IPS-18c (cell line): ENCODE measurements around the gene CATSPER3.

Source experiments
- H3K4me3 ChIP-seq: 2 replicates; pipeline ENCODE4 v1.7.0; 2013; ENCODE audit warnings: low read depth, mild to moderate bottlenecking, low read length, moderate library complexity; ENCODE audit not compliant: insufficient read depth
- H3K9me3 ChIP-seq: one replicate; pipeline ENCODE4 v1.6.1; 2013; ENCODE audit warnings: mild to moderate bottlenecking, low read length, moderate library complexity; ENCODE audit not compliant: control insufficient read depth, insufficient read depth

CATSPER3 gene

DNA sequence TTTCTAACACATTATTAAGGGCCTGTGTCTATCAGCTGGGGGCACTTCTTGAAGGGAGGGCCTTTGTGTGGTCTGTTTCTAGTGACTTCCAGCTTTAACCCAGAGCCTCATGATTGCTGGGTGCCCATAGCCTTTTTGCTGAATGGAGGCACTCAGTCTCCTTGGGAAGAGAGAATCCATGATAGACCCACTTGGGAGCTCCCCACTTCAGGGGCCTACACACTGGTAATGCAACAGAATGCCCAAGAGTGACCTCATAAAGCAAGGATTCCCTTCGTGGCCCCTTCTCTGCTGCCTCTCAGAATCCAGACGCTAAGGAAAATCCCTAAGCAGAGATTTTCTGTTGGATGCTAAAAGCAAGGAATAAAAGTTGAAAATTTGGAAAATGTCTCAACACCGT lies at the start of gene CATSPER3:
Gene CATSPER3, plus strand, starts transcription at position 301 of the 400 bp plus-strand sequence. Its CDS starts 85 bp downstream, at position 386.
- H3K9me3 ChIP-seq, result no peaks in the 10 kb centered on the region

DNA sequence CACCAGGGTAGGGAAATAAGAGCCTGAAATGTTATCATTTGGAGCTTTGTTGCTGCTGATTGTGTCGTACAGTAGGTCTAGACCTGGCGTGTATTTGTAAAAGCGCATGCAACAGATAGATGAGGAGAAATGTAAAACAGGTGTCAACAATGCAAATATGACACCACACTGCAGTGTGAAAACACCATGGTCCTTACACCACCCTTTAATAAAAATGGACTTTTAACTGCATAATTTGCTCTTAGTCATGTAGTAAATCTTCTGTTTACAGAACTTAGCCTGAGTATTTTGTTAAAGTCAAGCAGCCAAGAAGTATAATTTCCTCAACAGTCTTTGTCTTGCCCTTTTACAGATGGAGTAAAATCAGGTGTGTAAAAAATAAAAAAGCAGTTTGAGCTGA lies 48.8 kb upstream of the CATSPER3 start:
- peaks cover 2% of the 10 kb centered on the region for H3K9me3 ChIP-seq
- no peak overlapping the region for H3K4me3 ChIP-seq

More for the DNA sequence above, at the start of gene CATSPER3:
- no peak within 1 kb of the TSS for H3K4me3 ChIP-seq

- Histone ChIP-seq H3K9me3 (peaks cover 2% of the 10 kb centered on the region), H3K4me3 (no peak overlapping the region)
Observed at GRCh38 chr5:134920848-134921575, 46.7 kb upstream of the CATSPER3 start.

DNA sequence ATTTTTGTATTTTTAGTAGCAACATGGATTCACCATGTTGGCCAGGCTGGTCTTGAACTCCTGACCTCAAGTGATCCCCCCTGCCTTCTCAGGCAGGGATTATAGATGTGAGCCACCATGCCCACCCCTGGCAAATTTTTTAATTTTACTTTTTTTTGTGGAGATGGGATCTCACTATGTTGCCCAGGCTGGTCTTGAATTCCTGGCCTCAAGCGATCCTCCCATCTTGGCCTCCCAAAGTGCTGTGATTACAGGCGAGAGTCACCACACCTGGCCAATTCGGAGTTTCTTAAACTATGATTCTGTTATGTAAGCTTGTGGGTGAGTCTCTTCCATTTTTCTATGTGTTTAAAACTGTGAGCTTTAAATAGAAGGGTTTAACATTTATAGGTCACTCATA lies 35.2 kb upstream of the CATSPER3 start:
- Histone ChIP-seq H3K9me3 (no peaks in the 10 kb centered on the region), H3K4me3 (no peak overlapping the region)

- no peaks in the 10 kb centered on the region for H3K9me3 ChIP-seq
- H3K4me3 ChIP-seq, result no peak overlapping the region
Observed at GRCh38 chr5:134934202-134934601, 33.5 kb upstream of the CATSPER3 start.

DNA sequence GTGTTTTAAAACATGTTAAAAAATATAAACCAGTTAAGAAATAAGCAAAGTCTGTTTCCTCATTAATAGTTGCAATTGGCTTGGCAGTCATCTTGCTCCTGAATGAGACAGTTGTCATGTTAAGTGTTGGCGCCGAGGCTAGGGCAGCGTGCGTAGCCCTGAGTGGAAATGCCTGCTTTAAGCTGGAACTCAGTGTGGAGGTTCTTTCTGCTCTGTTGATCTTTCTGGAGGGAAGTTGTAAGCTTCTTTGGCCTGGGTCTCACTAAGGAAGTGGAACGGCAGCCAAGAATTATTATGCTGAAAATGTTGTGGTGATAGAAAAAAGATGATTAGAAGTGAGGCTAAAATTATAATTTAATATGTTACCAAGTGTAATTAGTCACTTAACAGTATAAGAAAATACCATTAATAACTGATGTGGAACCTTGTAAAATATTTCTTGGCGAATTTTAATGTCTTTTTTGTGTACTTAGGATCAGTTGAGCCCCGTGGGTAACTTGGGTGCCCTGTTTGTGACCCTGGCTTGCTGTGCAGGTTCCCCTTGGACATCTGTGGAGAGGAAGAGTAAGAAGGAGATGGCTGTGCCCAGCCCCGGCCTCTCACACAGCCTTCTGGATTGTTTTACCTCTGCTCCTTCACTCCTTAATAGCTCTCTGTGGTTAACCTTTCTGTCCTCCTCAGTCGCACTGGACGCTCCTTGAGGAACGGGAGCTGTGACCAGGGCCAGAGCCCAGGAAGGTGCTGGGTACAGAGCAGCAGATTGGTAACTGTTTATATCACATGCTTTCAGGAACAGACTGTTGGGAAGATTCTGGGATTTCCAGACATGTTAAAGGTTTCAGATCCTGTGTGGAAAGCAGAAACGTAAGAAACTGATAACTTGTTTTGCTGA lies 31.8 kb upstream of the CATSPER3 start:
- no peak overlapping the region for H3K4me3 ChIP-seq
- no peaks in the 10 kb centered on the region for H3K9me3 ChIP-seq

DNA sequence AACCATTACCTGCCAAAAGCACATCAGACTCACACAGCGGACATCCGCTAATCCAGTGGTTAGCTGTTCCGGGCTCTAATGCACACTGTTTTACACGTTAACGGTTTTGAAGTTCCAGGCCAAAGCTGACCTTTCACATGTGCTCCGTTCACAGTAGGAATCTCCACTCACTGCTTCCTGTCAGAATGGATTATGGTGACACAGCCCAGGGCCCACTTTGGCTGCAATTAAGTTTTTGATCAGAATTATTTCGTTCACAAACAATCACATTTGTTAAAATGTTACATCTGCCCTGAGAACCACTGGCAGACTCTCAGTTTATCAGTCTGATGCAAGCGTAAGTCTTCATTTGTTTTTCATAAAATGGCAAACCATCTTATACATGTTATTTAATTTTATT lies 30.2 kb upstream of the CATSPER3 start:
- no peaks in the 10 kb centered on the region for H3K9me3 ChIP-seq
- no peak overlapping the region for H3K4me3 ChIP-seq

GRCh38 chr5:134938030-134938429 lies 29.7 kb upstream of the CATSPER3 start:
- Histone ChIP-seq H3K9me3 (no peaks in the 10 kb centered on the region), H3K4me3 (no peak overlapping the region)

- Histone ChIP-seq H3K9me3 (no peaks in the 10 kb centered on the region), H3K4me3 (no peak overlapping the region)
Observed at GRCh38 chr5:134939500-134939899, 28.2 kb upstream of the CATSPER3 start.

DNA sequence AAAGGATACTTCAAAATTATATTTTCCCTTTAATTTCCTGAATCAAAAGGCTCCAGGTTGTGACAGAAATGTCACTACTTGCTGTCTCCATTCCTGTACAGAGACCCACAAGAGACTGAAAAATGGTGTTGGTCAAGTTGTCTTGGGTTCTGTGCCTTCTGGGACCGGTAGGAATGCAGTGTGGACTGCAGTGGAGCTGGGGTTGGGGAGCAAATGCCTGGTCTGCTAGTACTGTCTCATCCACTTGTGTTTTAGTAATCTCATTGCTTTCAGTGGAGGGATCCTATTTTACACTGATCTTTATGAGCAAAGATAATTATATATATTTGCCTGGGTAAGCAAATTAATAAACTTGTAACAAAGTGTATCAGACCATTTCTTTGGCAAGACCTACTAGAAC lies 24.2 kb upstream of the CATSPER3 start:
- no peak overlapping the region for H3K4me3 ChIP-seq
- no peaks in the 10 kb centered on the region for H3K9me3 ChIP-seq

DNA sequence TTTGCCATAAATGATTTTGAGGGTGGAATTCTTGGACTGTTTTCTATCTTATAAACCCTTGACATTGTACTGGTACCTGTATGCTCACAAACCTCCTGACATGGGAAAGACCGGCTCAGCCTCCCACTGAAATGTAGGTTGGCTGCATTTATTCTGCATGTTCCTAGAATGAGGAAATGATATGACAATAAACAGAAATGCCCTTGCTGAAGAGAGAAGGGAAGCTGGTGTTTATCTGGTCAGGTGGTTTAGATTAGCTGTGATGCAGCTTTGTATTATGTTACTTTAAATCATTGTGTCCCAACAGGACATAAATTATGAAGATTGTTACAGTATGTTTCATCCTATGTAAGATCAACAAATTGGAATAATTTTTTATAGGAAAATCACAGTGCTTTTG lies 23.1 kb upstream of the CATSPER3 start:
- H3K9me3 ChIP-seq, result no peaks in the 10 kb centered on the region
- no peak overlapping the region for H3K4me3 ChIP-seq

GRCh38 chr5:134945041-134945440 lies 22.7 kb upstream of the CATSPER3 start:
- Histone ChIP-seq H3K9me3 (no peaks in the 10 kb centered on the region), H3K4me3 (no peak overlapping the region)

DNA sequence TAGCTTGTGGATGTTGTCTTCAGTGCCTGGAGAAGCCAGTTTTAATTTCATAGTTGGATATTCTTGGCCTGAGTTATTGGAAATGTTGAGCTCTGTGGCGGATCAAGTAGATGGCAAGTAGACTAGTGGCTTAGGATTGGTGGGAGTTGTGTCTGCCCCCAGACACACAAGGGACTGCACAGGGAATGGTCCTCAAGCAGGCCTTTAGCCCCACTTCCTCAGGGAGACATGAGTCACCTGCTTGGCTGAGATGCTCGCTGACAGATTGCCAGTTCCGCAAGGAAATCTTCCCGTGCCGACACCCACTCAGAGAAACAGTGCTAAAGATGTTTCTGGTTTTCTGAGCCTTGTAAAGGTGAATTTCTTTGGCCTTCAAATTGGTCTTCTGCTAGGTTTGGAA lies 18.8 kb upstream of the CATSPER3 start:
- Histone ChIP-seq H3K4me3 (no peak overlapping the region), H3K9me3 (no peaks in the 10 kb centered on the region)

GRCh38 chr5:134949316-134949715 lies 18.4 kb upstream of the CATSPER3 start:
- Histone ChIP-seq H3K9me3 (no peaks in the 10 kb centered on the region), H3K4me3 (no peak overlapping the region)

GRCh38 chr5:134957920-134958608 lies 9.6 kb upstream of the CATSPER3 start:
- Histone ChIP-seq H3K9me3 (no peaks in the 10 kb centered on the region), H3K4me3 (no peak overlapping the region)

- Histone ChIP-seq H3K9me3 (no peaks in the 10 kb centered on the region), H3K4me3 (no peak overlapping the region)
Observed at GRCh38 chr5:134958755-134959154, 9.0 kb upstream of the CATSPER3 start.

DNA sequence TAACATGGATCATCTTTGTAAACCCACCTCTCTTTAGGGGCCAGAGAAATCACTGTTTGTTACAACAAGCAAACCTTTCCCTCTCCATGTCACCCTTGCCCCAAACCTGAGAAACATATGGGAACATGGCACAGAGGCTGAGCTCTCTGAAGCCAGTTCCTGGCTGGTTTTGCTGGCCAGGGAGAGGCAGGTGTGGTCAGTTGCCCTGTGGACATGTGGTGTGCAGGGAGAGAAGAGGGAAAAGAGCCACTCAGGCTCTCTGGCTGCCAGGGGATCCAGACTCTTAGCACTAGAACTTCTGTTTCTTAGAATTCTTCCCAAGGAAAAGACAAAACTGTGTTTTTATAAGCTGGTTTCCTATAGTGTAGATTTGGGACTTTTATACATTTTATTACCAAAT lies 4.6 kb upstream of the CATSPER3 start:
- no peak overlapping the region for H3K4me3 ChIP-seq
- no peaks in the 10 kb centered on the region for H3K9me3 ChIP-seq
